Activated effector memory CD4-positive, alpha-beta T cell treated with anti-CD3 and anti-CD28 coated beads, Interleukin-2, amount 50 U/mL, for 16 hours (primary cell): Measurements from ENCODE around the gene TNPO2.
"Not testable (repeated sequence)": the region's sequence is repeated elsewhere in the genome, so short reads cannot be mapped to it uniquely, and the experiment has no call there.

Experiments
- DNase-seq: peaks from one replicate; pipeline ENCODE4 v3.0.0-alpha.2; 2020

The TNPO2 gene

DNA sequence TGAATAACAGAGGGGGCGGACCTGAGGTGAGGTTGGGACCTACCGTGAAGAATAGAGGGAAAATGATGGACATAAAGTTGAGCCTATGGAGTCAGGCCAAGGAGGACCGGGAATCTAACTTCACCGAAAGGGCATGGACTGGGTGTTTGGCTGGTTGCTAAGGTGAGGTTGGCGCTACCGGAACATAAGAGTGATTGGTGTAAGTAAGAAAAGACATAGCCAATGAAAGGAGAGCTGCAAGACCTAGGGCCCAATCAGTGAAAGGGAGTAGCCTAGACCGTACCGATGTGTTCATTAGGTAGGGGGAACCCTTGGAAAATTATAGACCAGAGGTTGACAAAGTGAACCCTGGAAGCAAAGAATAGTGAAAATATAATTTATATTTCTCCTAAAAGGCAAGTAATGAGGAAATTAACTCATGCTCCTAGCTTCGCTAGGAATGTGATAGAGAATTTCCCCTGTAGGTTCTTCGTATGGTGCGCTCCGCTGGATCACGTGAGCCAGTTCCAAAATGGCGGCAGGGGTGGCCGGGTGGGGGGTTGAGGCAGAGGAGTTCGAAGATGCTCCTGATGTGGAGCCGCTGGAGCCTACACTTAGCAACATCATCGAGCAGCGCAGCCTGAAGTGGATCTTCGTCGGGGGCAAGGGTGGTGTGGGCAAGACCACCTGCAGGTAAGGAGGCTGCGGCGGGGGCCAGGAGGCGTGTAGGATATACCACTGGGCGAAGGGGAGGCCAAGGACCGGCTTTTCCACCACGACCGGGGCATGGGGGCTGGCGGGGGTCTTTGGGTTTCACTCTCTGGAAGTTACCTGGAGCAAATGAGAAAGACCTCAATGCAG lies 13.5 kb upstream of the TNPO2 start, which contains the start of gene GET3:
Gene GET3 (plus strand): TSS at position 503 of the 840 bp plus-strand sequence. CDS start 9 bp downstream, at position 512.
- DNase-seq = peak; percentile 93

- peak; percentile 81 for DNase-seq
Observed at GRCh38 chr19:12733369-12734214, 9.9 kb upstream of the TNPO2 start.

DNA sequence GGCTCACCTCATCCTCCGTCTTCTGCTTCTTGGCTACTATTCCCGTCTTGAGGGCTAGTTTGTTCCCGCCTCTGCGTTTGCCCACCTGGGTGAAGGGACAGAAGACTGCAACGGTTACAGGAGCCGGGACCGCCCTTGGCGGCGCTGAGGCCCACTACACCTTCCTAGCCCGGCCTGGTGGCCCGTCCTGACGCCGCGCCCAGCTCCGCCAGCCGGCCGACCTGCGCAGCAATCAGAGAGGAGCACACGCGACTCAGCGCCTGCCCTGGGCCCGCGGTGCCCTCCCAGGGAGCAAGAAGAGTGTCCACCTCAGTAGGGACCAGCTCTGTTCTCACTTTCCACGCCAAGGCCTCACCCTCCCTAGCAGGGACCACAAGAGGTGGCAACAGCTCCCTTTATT lies 7.6 kb upstream of the TNPO2 start:
- DNase-seq = no peak

DNA sequence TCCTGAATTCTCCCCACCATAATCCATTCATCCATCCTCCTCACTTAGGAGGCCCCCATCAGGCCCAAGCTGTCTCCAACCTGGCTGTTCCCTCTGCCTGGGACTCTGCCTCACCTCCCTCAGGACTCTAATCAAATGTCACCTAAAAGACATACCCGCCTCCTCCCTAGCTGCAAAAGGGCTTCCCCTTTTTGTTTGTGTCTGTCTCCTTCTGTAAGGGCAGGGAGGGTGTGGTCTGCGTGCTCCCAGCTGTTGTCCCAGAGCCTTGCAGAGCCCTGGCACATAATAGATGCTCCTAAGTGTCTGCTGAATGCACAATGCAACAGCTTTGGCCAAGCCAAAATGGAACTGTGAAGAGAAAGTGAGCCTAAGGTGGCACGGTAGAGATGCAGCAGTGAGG lies 6.3 kb upstream of the TNPO2 start:
- DNase-seq = no peak

GRCh38 chr19:12727745-12728433 lies 4.2 kb upstream of the TNPO2 start:
- DNase-seq = no peak

DNA sequence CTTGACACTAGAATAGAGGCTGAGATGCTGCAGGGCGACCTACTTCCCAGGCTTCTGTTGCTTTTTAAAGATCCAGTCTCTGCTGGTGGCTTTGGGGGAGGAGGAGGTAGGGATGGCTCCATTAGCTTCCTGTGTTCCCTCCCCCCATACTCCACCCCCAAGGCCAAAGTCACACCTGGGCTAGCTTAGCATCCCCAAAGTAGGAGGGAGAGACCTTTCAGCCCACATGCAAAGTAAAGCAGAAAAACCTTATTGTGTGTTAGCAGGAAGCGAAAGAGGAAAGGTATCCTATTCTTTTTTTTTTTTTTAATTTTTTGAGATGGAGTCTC lies 3.2 kb upstream of the TNPO2 start:
- DNase-seq = no peak

- DNase-seq = not testable (repeated sequence)
Observed at GRCh38 chr19:12725612-12726011, 1.9 kb upstream of the TNPO2 start.

DNA sequence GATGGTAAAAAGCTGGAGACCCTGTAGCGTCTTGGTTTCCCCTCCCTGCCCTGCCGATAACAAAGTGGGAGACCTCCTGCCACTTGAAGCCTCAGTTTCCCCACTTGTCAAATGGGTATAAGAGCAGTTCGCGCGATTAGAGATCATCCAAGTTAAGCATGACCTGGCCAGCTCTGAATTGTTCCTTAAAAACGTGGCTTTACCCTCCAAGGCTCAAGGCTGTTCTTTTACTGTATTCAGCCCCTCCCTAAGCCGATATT lies 421 bp downstream of the TNPO2 start:
- DNase-seq = no peak

DNA sequence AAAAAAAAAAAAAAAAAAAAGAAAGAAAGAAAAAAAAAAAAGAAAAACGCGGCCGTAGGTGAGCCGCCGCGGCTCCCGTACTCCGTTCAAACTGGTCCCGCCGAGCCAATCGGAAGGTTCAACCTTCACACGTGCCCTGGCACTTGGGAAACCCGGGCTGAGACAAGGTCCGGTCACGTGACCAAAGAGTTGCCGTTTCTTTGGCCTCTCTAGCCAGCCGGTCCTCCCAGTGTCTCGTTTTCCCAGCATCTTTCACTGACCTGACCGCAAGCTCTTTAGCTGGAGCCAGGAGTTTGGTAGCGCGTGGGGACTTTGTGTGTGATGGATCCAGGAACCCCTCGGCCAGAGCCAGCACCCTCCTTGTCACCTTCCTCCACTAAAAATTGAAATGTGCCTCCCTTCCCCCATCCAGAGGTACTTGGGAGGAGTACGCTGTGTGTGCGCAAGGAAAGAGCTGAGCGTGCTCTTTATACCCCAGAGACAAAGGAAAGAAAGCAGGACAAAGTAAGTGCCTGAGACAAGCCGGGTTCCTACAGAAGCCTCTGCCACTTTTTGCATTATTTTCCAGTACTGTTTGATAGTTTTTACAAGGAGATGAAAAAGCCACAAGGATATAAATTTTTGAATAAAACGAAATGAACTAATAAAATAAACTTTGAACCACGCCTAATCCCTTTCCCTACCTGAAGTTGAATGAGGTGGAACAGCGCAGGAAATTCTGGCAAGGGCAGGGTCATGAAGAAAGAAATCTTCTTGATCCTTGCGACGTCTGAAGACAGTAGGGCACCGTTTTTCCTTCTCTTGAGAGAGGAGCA lies 959 bp downstream of the TNPO2 start:
- peak; percentile 97 for DNase-seq

- DNase-seq = peak; percentile 80
Observed at GRCh38 chr19:12721656-12722565, 1.8 kb downstream of the TNPO2 start.

DNA sequence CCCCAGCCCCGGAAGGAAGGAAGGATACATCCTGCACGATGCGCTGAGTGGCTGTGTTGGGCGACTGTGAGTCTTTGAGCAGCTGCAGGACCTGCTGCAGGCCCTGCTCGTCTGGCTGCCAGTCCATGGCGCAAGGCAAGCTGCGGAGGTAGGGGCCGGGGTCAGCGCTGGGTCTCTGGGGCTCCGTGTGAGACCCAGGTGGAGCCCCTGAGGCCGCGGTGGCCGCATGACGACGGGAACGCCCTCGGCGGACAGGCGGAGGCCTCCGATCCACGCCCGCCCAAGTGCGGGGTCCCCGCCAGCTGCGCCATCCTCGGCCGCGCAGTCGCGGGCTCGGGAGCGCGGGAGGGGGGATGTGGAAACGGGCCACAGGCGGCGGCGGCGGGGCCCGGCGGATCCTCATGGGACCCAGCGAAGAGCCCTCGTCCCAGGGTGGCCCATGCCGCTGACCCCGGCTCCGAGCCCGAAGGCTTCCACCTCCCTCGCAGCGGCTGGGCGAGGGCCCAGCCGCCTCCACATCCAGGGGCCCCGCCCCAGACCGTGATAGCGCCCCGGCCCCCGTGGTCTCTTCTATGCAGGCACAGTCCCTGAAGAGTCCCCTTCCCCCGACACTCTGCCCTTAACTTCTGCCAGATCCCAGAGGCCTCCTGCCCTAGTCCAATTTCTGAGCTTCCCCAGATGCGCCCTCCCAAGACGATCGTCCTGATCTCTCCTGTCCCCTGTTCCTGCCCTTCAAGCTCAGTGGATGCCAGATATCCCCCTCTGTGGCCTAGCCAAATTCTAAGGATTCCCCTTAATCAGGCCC lies 2.7 kb downstream of the TNPO2 start:
- peak; percentile 70 for DNase-seq

DNA sequence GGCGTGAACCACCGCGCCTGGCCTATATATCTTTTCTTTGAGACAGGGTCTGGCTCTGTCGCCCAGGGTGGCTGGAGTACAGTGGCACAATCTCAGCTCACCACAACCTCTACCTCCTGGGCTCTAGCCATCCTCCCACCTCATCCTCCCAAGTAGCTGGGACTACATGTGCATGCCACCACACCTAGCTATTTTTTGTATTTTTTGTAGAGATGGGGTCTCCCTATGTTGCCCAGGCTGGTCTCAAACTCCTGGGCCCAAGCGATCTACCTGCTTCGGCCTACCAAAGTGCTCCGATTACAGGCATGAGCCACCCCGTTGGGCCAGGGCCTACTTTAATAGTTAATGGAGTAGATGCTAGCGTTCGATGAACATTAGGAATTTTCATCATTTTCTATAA lies 3.4 kb downstream of the TNPO2 start:
- no peak for DNase-seq

DNA sequence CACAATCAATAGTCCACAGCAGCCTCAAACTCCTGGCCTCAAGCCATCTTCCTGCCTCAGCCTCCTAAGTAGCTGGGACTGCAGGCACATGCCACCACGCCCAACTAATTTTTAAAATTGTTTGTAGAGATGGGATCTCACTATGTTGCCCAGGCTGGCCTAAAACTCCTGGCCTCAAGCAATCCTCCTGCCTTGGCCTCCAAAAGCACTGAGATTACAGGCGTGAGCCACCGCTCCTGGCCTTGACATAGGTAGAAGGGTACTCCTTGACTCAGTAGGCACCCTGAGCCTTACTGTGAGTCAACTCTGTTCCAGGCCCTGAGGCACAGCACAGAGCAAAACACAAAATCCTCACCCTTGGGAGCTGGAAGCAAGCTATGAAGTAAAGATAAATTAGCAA lies 7.8 kb downstream of the TNPO2 start:
- no peak for DNase-seq

DNA sequence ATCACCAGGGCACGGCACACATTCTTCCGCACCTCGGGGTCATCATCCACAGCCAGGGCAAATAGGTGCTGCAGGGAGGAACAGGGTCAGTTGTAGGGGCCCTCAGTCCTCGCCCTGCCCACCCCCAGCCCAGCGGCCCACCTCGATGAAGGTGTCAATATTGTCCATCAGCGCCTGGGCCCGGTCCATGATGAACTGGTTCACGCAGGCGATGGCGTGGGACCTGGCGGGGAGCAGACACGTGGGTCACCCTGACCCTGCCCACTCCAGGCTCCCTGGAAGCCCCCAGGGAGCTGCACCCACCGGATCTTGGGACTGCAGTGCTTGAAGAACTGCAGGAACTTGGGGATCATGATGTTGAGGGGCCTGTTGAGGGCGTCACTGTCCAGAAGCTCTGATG lies 8.6 kb downstream of the TNPO2 start:
- no peak for DNase-seq

GRCh38 chr19:12713304-12713703 lies 10.4 kb downstream of the TNPO2 start:
- DNase-seq = not testable (repeated sequence)

DNA sequence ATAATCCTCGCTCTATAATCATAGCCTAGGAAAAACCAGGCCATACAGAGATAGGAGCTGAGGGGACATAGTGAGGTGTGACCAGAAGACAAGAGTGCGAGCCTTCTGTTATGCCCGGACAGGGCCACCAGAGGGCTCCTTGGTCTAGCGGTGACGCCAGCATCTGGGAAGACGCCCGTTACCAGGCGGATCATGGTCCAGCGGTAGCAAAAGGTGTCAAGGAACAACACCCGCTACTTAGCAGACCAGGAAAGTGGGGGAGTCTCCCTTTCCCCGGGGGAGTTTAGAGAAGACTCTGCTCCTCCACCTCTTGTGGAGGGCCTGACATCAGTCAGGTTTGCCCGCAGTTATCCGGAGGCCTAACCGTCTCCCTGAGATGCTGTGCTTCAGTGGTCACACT lies 11.7 kb downstream of the TNPO2 start:
- DNase-seq = peak; percentile 69

- no peak for DNase-seq
Observed at GRCh38 chr19:12711187-12711586, 12.5 kb downstream of the TNPO2 start.

DNA sequence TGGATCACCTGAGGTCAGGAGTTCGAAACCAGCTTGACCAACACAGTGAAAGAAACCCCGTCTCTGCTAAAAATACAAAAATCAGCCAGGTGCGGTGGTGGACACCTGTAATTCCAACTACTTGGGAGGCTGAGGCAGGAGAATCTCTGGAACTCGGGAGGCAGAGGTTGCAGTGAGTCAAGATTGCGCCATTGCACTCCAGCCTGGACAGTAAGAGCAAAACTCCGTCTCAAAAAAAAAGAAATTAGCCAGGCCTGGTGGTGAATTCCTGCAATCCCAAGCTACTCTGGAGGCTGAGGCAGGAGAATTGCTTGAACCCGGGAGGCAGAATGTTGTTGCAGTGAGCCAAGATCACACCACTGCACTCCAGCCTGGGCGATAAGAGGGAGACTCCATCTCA lies 15.1 kb downstream of the TNPO2 start:
- no peak for DNase-seq

- no peak for DNase-seq
Observed at GRCh38 chr19:12706332-12706718, 17.4 kb downstream of the TNPO2 start.

DNA sequence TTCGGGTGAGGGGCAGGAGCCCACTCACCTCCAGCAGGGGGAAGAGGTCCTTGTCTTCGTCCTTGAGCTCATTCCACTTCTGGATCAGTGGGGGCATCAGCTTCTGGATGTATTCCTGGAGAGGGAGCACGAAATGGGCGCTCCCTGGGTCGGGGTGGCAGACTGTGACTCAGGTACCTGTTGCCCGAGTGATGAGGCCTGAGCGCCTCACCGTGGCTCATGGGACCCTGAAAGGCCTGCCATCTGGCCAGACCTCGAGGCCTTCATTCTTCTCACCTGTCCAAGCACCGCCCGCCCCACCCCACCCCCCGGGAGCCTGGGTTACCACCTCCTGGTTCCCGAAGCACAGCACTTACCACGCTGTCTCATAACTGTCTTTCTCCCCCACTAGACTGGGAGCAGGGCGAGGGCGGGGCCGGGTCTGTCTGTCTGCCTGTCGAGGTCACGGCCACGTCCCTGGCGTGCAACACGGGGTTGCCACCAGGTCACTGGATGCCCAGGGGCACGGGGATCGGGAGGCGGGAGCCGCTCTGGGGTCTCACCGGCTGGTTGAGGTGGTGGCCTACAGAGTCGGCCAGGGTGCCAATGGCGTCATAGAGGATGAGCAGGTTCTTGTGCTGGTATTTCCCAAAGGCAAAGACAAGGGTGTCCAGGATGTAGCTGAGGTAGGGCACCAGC lies 17.9 kb downstream of the TNPO2 start:
- DNase-seq = no peak
